HG03139 (cell line): ENCODE results near the gene KCNMB2.

Experiments used
- ATAC-seq: cut with Tn5 transposase; IDR thresholded peaks from one replicate; pipeline ENCODE4 v1.9.1; 2021; ENCODE audit not compliant: unreplicated experiment

KCNMB2 gene

GRCh38 chr3:178748874-178749273 lies 212.6 kb downstream of the KCNMB2 start:
- no peak for ATAC-seq

- no peak for ATAC-seq
Measured at GRCh38 chr3:178749471-178749870, 213.2 kb downstream of the KCNMB2 start.

- ATAC-seq: no peak
Measured at GRCh38 chr3:178750639-178751300, 214.5 kb downstream of the KCNMB2 start.

GRCh38 chr3:178752843-178753242 lies 216.6 kb downstream of the KCNMB2 start:
- no peak for ATAC-seq

GRCh38 chr3:178754852-178755510 lies 218.7 kb downstream of the KCNMB2 start:
- no peak for ATAC-seq

GRCh38 chr3:178761024-178761423 lies 224.8 kb downstream of the KCNMB2 start:
- no peak for ATAC-seq

- no peak for ATAC-seq
Measured at GRCh38 chr3:178761461-178761860, 225.2 kb downstream of the KCNMB2 start.

- ATAC-seq: no peak
Measured at GRCh38 chr3:178762385-178762784, 226.1 kb downstream of the KCNMB2 start.

GRCh38 chr3:178765472-178765871 lies 229.2 kb downstream of the KCNMB2 start:
- ATAC-seq: no peak

- no peak for ATAC-seq
Measured at GRCh38 chr3:178767581-178767980, 231.3 kb downstream of the KCNMB2 start.

GRCh38 chr3:178768072-178768864 lies 232.0 kb downstream of the KCNMB2 start:
- no peak for ATAC-seq

- no peak for ATAC-seq
Measured at GRCh38 chr3:178771511-178771910, 235.3 kb downstream of the KCNMB2 start.

- ATAC-seq: no peak
Measured at GRCh38 chr3:178772746-178773145, 236.5 kb downstream of the KCNMB2 start.

GRCh38 chr3:178773358-178773757 lies 237.1 kb downstream of the KCNMB2 start:
- ATAC-seq: no peak

- no peak for ATAC-seq
Measured at GRCh38 chr3:178777718-178778411, 241.6 kb downstream of the KCNMB2 start.

GRCh38 chr3:178778589-178778988 lies 242.4 kb downstream of the KCNMB2 start:
- no peak for ATAC-seq

GRCh38 chr3:178785961-178786360 lies 249.7 kb downstream of the KCNMB2 start:
- no peak for ATAC-seq

- ATAC-seq: no peak
Measured at GRCh38 chr3:178787960-178788359, 251.7 kb downstream of the KCNMB2 start.

- ATAC-seq: no peak
Measured at GRCh38 chr3:178794711-178795110, 258.5 kb downstream of the KCNMB2 start.

- ATAC-seq: no peak
Measured at GRCh38 chr3:178795349-178795748, 259.1 kb downstream of the KCNMB2 start.

- no peak for ATAC-seq
Measured at GRCh38 chr3:178802259-178802658, 266.0 kb downstream of the KCNMB2 start.
